Measurements from ENCODE around the gene SBF2. TPM values are rescaled to one million over a fixed set of nuclear protein-coding genes. Genes with fewer than 3 reads are reported as not detected.
A peak's percentile ranks its signal among the peaks of the same experiment; 100 is the strongest.
"Not testable (repeated sequence)": the region's sequence is repeated elsewhere in the genome, so short reads cannot be mapped to it uniquely, and the experiment has no call there.

SBF2 gene
- polyA plus RNA-seq, 4 donors = 45.9 to 56.5 (median 49.8) TPM

DNA sequence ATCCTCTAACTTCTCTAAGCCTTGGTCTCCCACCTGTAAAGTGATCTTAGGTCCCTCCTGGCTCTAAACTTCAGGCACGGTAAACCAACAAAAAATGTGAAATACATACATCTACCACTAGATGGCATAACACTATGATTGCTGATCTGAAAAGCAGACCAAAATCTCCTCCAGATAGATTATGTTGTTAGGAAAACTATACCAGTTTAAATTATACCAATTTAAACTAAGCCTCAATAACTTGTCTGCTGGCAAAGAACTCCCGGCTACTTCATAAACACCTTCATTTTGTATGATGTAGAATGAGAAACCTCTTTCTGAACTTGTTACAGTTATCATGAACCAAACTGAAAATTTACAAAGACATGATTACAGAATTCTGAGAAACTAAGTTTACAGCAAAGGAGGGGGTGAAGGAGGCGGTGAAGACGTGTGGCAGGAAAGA lies 85.9 kb downstream of the SBF2 start:
- peak; percentile 12 to 33 (median 22) for DNase-seq (ENCODE audit: low read depth in 4 of 4, low spot score in 3 of 4)

GRCh38 chr11:10205928-10206327 lies 88.1 kb downstream of the SBF2 start:
- DNase-seq (ENCODE audit: low read depth in 4 of 4, low spot score in 3 of 4) = no peak

DNA sequence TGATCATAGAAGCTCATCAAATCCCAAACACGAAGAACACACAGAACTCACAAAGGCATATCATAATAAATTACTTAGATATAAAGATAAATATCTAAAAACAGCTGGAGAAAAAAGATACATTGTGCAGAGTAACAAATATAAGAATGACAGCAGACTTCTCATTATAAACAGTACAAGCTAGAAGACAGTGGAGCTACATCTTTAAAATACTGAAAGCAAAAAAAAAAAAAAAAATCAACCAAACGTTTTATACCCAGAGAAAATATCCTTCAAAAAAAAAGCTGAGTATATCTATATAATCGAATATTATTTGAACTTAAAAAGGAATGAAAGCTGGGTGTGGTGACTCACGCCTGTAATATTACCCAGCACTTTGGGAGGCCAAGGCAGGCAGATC lies 90.0 kb downstream of the SBF2 start:
- DNase-seq (ENCODE audit: low read depth in 4 of 4, low spot score in 3 of 4) = no peak

DNA sequence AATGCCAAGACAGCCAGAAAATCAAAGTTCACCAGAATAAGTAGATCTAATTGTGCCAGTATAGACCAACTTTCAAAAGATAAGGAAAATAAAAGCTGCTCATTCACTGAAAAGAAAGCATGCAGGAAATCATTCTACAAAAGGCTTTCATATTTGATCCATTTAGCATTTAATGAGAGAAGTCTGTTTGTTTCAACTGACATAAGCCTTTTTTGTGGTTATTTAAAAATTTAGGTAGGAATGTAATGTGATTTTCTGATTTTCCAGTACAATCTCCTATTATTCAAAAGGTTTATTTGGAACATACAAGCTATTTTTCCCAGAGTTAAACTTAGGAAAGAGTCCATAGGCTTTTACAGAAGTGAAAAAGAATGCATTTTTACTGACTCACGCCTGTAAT lies 92.7 kb downstream of the SBF2 start:
- no peak for DNase-seq (ENCODE audit: low read depth in 4 of 4, low spot score in 3 of 4)

DNA sequence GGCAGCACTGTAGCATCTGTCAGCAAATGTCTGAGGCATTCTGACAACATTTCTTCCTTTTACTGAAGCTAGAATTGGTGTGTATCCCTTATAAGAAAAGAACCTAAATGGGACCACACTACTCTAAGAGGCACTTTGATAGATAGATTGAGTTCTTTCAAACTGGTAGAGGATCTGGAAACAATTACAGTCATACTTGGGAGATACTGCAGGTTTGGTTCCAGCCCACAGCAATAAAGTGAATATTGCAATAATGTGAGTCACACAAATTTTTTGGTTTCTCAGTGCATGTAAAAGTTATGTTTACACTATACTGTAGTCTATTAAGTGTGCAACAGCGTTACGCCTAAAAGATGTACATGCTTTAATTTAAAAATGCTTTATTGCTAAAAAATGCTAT lies 96.9 kb downstream of the SBF2 start:
- no peak for DNase-seq (ENCODE audit: low read depth in 4 of 4, low spot score in 3 of 4)

DNA sequence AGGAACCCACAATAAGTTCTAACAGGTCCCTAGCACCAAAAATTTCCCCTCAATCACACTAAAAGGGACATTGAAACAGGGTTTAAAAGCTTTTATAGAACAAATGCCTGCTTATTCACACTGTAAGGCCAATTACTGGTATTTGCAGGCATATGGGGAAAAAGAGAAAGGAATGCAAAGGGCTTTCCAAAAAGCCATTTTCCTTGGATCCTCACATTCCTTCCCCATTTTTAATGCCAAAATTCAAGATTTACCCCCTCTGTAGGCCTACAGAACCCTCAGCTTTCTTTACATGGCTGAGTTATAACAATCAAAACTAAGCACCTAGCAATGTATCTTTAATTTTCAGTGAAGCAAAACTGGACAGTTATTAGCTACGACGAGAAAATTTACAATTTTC lies 102.0 kb downstream of the SBF2 start:
- no peak for DNase-seq (ENCODE audit: low read depth in 4 of 4, low spot score in 3 of 4)

GRCh38 chr11:10181811-10182210 lies 112.2 kb downstream of the SBF2 start:
- no peak for DNase-seq (ENCODE audit: low read depth in 4 of 4, low spot score in 3 of 4)

GRCh38 chr11:10164621-10165020 lies 129.4 kb downstream of the SBF2 start:
- no peak for DNase-seq (ENCODE audit: low read depth in 4 of 4, low spot score in 3 of 4)

GRCh38 chr11:10162222-10162621 lies 131.8 kb downstream of the SBF2 start:
- DNase-seq (ENCODE audit: low read depth in 4 of 4, low spot score in 3 of 4) = no peak

GRCh38 chr11:10160350-10160749 lies 133.7 kb downstream of the SBF2 start:
- no peak for DNase-seq (ENCODE audit: low read depth in 4 of 4, low spot score in 3 of 4)

DNA sequence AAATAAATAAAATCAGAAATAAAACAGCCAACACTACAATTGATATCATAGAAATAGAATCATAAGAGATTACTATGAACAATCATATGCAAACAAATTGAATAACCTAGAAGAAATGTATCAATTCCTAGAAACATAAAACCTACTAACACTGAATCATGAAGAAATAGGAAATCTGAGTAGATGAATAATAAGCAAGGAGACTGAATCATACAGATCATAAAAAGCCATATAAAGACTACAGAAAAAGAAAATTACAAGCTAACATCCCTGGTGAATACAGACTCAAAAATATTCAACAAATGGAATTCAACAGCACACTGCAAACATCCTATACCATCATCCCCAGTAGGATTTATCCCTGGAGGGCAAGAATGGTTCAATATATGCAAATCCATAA lies 135.6 kb downstream of the SBF2 start:
- no peak for DNase-seq (ENCODE audit: low read depth in 4 of 4, low spot score in 3 of 4)

DNA sequence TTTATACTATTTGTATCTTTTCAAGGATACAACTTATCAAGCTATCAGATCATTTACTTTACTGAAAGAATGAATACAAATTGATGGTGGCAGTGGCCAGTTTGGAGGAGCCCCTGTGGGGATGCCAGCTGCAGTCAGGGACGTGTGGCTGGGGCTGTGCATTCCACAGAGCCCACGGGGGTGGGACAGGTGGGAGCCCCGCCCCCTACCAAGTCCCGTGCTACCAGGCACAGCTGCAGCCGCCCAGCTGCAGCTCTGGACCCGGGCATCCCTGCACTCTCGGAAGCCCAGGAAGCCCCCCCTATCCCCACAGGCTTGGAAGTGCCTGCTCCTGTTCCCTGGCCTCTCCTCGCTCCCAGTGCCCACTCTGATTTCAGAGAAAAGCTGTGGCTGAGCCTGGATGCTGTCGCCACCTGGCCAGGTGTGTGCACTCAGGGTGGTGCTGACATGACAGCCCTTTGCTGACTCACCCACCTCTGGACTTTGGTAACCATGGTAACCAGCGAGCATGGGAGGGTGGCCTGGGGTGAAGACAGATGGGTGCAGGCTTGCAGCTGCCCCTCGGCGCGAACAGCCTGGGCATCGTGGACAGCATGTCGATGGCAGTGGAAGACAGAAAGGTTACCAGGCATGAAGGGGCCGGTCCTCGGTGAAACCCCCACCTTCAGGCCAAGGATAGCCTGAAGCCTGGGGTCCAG lies 138.1 kb downstream of the SBF2 start:
- DNase-seq (ENCODE audit: low read depth in 4 of 4, low spot score in 3 of 4) = no peak

GRCh38 chr11:10150800-10151199 lies 143.2 kb downstream of the SBF2 start:
- DNase-seq (ENCODE audit: low read depth in 4 of 4, low spot score in 3 of 4) = no peak

GRCh38 chr11:10149553-10149952 lies 144.5 kb downstream of the SBF2 start:
- DNase-seq (ENCODE audit: low read depth in 4 of 4, low spot score in 3 of 4) = no peak

GRCh38 chr11:10147195-10147594 lies 146.8 kb downstream of the SBF2 start:
- DNase-seq (ENCODE audit: low read depth in 4 of 4, low spot score in 3 of 4) = no peak

DNA sequence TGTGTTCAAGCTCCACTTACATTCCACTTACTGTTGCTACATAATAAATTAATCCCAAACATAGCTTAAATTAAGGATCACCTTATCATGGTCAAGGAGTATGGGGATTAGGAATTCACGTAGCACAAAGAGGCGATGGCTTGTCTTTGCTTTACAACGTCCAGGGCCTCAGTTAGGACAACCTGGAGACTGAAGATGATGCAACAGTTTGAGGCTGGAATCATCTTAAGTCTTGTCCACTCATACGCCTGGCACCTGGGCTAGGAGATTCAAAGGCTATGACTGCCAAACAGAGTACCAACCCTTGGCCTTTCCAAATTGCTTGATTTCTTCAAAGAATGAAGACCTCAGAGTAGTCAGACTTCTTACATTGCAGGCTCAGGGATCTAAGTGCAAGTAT lies 149.1 kb downstream of the SBF2 start:
- no peak for DNase-seq (ENCODE audit: low read depth in 4 of 4, low spot score in 3 of 4)

DNA sequence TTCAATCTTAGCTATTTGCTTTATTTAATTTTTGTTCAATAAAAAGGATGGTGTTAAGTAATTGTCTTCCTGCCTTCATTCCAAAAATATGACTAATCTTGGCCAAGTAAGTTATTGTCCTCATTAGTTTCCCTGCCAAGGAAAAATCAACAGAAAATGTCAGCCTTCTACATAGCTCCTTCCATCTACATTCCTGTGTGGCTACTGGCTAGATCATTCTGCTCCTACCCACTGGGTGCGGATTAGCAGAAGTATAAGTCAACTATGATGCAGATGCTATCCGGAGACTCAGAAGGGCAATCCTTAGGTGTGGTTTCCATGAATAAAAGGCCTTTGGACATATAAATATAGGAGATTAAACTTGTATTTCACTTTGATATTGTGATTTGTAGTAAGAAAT lies 154.4 kb downstream of the SBF2 start:
- no peak for DNase-seq (ENCODE audit: low read depth in 4 of 4, low spot score in 3 of 4)

GRCh38 chr11:10139143-10139542 lies 154.9 kb downstream of the SBF2 start:
- no peak for DNase-seq (ENCODE audit: low read depth in 4 of 4, low spot score in 3 of 4)

DNA sequence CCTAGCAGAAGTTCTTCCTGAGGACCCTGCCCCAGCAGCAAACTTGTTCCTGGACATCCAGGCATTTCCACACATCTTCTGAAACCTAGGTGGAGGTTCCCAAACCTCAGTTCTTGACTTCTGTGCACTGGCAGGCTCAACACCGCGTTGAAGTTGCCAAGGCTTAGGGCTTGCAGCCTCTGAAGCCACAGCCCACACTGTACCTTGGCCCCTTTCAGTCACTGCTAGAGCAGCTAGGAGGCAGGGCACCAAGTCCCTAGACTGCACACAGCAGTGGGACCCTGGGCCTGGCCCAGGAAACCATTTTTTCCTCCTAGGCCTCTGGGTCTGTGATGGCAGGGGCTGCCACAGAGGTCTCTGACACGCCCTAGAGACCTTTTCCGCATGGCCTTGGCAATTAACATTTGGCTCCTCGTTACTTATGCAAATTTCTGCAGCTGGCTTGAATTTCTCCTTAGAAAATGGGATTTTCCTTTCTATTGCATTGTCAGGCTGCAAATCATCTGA lies 159.0 kb downstream of the SBF2 start:
- DNase-seq (ENCODE audit: low read depth in 4 of 4, low spot score in 3 of 4) = no peak

DNA sequence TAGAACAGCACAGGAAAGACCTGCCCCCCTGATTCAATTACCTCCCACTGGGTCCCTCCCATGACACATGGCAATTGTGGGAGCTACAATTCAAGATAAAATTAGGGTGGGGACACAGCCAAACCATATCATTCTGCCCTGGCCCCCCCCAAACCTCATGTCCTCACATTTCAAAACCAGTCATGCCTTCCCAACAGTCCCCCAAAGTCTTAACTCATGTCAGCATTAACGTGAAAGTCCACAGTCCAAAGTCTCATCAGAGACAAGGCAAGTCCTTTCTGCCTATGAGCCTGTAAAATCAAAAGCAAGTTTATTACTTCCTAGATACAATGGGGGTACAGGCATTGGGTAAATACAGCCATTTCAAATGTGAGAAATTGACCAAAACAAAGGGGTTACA lies 159.8 kb downstream of the SBF2 start:
- DNase-seq (ENCODE audit: low read depth in 4 of 4, low spot score in 3 of 4) = not testable (repeated sequence)

GRCh38 chr11:10133251-10133650 lies 160.8 kb downstream of the SBF2 start:
- not testable (repeated sequence) for DNase-seq (ENCODE audit: low read depth in 4 of 4, low spot score in 3 of 4)

GRCh38 chr11:10130875-10131274 lies 163.1 kb downstream of the SBF2 start:
- DNase-seq (ENCODE audit: low read depth in 4 of 4, low spot score in 3 of 4) = no peak

GRCh38 chr11:10129184-10129583 lies 164.8 kb downstream of the SBF2 start:
- not testable (repeated sequence) for DNase-seq (ENCODE audit: low read depth in 4 of 4, low spot score in 3 of 4)
